Activated CD8-positive, alpha-beta T cell treated with anti-CD3 and anti-CD28 coated beads, Interleukin-2, amount 10 ng/mL, durations not matched to agents 7 days and 5 days (primary cell): ENCODE data around the gene CDH4. TPM values are rescaled to one million over a fixed set of nuclear protein-coding genes. Genes with fewer than 3 reads are reported as not detected.

ENCODE experiments used
- ATAC-seq: fragments of 150-1000 bp; cut with Tn5 transposase; one replicate; pipeline ENCODE4 v1.10.0; 2021; ENCODE audit warnings: moderate library complexity
- CTCF ChIA-PET: fragments of 350-600 bp; sonication (Branson Sonifier 250); formaldehyde crosslinking; loops from one replicate; lab custom pipeline; 2021; ENCODE audit warnings: antibody characterized with exemption; lab: Charles Lee
- POLR2A ChIA-PET: fragments of 350-600 bp; sonication (Branson Sonifier 250); formaldehyde crosslinking; loops from one replicate; lab custom pipeline; 2021; ENCODE audit warnings: antibody characterized with exemption; lab: Charles Lee
- DNase-seq: peaks from one replicate; pipeline ENCODE4 v3.0.0-alpha.2; 2020
- H3K27ac Mint-ChIP-seq: one replicate; pipeline ENCODE4 v1.8.0; 2021; ENCODE audit warnings: mild to moderate bottlenecking, mixed read lengths
- H3K27me3 Mint-ChIP-seq: one replicate; pipeline ENCODE4 v1.8.0; 2021; ENCODE audit warnings: low read depth, mixed read lengths
- H3K36me3 Mint-ChIP-seq: one replicate; pipeline ENCODE4 v1.8.0; 2021; ENCODE audit warnings: low read depth, mixed read lengths
- H3K4me1 Mint-ChIP-seq: one replicate; pipeline ENCODE4 v1.8.0; 2021; ENCODE audit warnings: low read depth, mixed read lengths
- H3K4me3 Mint-ChIP-seq: one replicate; pipeline ENCODE4 v1.8.0; 2021; ENCODE audit warnings: mild to moderate bottlenecking, mixed read lengths
- H3K9me3 Mint-ChIP-seq: one replicate; pipeline ENCODE4 v1.8.0; 2022; ENCODE audit warnings: mixed read lengths; ENCODE audit not compliant: insufficient read depth
- total RNA-seq, 2 experiments: library from RNA; stranded (reverse); gene quantifications; one replicate each; pipeline ENCODE4 v1.2.3, GENCODE V29; 2021

CDH4 gene
- total RNA-seq, 2 experiments from 2014 or later, result 0.05 to 0.13 TPM

DNA sequence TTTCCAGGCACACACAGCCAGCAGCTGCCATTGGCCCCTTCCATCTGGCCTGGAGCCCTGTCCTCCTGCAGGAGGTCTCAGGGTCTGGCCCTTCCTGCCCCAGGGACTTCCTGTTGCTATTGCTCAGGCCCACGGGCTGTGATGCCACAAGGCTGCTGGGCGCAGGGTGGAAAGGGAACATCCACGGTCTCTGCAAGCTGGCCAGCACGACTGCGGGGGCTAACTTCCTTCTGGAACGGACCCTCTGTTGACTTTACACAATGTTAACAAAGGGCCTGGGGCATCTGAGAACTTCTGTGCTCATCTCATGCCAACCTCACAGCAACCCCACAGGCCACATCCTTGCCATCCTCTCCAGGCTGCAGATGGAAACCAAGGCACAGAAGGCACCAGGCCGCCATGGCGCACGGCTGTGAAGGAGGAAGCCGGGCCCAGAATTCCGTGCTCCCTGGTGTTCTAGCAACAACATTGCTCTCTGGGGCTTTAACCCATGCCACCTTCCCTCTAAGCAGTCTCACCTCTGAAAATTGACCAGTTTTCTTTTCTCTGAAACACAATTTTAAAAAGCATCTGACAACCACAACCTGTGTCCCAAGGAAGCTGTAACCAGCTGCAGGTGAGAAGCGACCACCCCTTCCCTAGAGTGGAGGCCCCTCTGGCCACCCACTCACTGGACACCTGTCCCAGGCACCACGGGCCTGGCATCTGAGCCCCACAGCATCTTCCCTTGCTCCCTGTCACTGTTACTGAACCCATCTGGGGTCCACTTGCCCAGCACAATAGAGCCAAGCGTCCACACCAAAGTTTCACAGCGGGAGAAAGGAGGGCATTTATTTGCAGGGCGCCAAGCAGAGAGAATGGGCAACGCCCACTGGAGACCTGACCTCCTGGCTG lies 261.3 kb downstream of the CDH4 start:
- Mint-ChIP-seq H3K4me1 (no peaks in the 10 kb centered on the region), H3K4me3 (no peak overlapping the region), H3K9me3 (no peaks in the 10 kb centered on the region), H3K36me3 (no peaks in the 10 kb centered on the region), H3K27ac (no peak overlapping the region), H3K27me3 (no peaks in the 10 kb centered on the region)
- POLR2A ChIA-PET, result no interaction called here
- CTCF ChIA-PET, result no interaction called here
- DNase-seq, result no peak
- no peak for ATAC-seq

DNA sequence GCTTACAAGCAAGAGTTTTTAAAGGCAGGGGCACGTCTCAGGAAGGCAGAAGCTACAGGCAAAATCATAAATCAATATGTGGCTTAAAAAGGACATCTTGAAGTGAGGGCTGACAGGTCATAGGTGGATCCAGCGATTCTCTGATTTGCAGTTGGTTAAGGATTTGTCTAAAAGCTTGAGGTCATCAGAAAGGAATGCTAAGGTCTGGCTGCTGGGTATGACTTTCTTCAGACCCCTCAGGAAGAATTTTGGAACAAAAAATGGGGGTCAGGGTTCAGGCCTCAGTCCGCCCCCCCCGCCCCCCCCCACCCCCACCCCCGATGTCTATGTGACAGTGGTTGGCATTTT lies 261.9 kb downstream of the CDH4 start:
- Mint-ChIP-seq H3K36me3 (no peaks in the 10 kb centered on the region), H3K9me3 (no peaks in the 10 kb centered on the region), H3K4me1 (no peaks in the 10 kb centered on the region), H3K27me3 (no peaks in the 10 kb centered on the region), H3K27ac (no peak overlapping the region), H3K4me3 (no peak overlapping the region)
- ChIA-PET POLR2A (no interaction called here), CTCF (no interaction called here)
- no peak for ATAC-seq
- no peak for DNase-seq

- ChIA-PET CTCF (no interaction called here), POLR2A (no interaction called here)
- Mint-ChIP-seq H3K27ac (no peak overlapping the region), H3K27me3 (no peaks in the 10 kb centered on the region), H3K4me3 (no peak overlapping the region), H3K36me3 (no peaks in the 10 kb centered on the region), H3K9me3 (no peaks in the 10 kb centered on the region), H3K4me1 (no peaks in the 10 kb centered on the region)
- ATAC-seq, result no peak
- no peak for DNase-seq
Observed at GRCh38 chr20:61514396-61514795, 262.3 kb downstream of the CDH4 start.

DNA sequence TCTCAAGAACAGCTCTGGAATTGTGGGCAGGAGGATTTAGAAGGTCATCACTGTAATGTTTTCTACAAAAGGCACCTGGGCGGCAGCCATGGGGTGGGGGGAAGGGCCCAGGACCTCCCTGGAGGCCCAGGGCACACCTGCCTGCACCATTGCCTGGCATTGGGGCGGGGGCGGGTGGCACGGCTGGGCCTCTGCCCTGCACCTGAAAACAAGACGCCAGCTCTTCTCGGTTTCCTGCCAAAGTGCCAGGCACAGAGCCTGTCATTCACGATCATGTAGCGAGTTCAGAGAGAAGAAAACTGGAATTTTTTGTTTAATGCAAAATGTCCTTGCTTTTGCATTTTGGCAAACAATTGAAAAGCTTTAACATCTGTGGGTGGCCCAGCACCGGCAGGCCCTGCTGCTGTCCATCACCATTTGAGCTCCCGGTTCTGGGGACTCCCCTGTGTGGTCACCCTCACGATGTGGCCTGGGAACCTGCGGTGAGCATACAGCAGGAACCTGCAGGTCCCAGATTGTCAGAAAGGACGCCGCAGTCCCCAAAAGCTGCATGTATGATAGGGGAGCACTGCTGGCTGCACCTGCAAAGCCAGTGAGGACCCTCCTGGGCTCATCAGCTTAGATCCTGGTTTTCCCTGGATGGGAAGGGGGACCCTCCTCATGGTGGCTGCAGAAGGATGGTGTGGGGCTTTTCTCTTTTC lies 262.9 kb downstream of the CDH4 start:
- Mint-ChIP-seq H3K27ac (no peak overlapping the region), H3K4me3 (no peak overlapping the region), H3K4me1 (no peaks in the 10 kb centered on the region), H3K27me3 (no peaks in the 10 kb centered on the region), H3K9me3 (no peaks in the 10 kb centered on the region), H3K36me3 (no peaks in the 10 kb centered on the region)
- POLR2A ChIA-PET, result no interaction called here
- CTCF ChIA-PET, result no interaction called here
- ATAC-seq (no peak), DNase-seq (no peak)

DNA sequence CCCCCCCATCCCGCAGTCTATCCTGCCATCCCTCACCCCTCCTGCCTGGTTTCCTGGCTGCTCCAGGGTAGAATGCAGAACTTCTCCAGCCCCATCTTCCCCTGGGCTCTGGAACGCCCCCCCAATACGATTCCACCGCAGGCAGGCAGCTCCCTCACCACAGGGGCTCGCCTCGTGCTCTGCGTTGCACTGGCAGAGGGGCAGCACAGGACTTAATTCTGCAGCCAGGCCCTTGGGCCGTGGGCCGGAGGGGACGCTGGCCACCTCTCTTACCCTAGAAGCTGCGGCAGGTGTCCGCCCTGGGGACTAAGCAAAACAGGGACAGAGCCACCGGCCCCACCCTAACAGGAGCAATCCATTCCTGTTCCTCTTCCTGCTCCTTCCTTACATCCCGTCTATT lies 263.9 kb downstream of the CDH4 start:
- Mint-ChIP-seq H3K27me3 (no peaks in the 10 kb centered on the region), H3K4me1 (no peaks in the 10 kb centered on the region), H3K27ac (no peak overlapping the region), H3K9me3 (no peaks in the 10 kb centered on the region), H3K36me3 (no peaks in the 10 kb centered on the region), H3K4me3 (no peak overlapping the region)
- ATAC-seq (no peak), DNase-seq (no peak)
- ChIA-PET POLR2A (no interaction called here), CTCF (no interaction called here)

GRCh38 chr20:61516346-61517208 lies 264.5 kb downstream of the CDH4 start:
- DNase-seq, result no peak
- H3K27ac Mint-ChIP-seq, result no peak overlapping the region
- H3K4me1 Mint-ChIP-seq, result no peaks in the 10 kb centered on the region
- POLR2A ChIA-PET, result no interaction called here
- CTCF ChIA-PET, result no interaction called here
- ATAC-seq, result no peak
- H3K36me3 Mint-ChIP-seq, result no peaks in the 10 kb centered on the region
- H3K9me3 Mint-ChIP-seq, result no peaks in the 10 kb centered on the region
- H3K27me3 Mint-ChIP-seq, result no peaks in the 10 kb centered on the region
- H3K4me3 Mint-ChIP-seq, result no peak overlapping the region

DNA sequence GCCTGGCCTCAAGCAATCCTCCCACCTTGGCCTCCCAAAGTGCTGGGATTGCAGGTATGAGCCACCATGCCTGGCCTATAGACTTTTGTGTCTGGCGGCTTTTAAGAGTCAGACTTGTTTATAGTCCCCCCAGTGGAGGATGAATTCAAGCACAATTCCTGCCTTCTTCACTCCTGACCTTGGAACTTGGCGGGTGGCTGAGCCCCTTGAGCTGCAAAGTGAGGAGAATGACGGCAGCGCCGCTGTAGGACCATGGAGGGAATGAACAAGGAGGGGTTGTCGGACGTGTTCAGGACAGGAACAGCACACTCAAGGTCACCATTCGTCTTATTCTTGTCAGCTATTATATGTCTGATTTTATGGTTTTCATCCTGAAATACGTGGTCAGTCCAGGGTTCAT lies 265.4 kb downstream of the CDH4 start:
- DNase-seq (no peak), ATAC-seq (no peak)
- H3K27me3 Mint-ChIP-seq, result no peaks in the 10 kb centered on the region
- ChIA-PET POLR2A (no interaction called here), CTCF (no interaction called here)
- no peaks in the 10 kb centered on the region for H3K4me1 Mint-ChIP-seq
- no peak overlapping the region for H3K4me3 Mint-ChIP-seq
- H3K9me3 Mint-ChIP-seq, result no peaks in the 10 kb centered on the region
- no peak overlapping the region for H3K27ac Mint-ChIP-seq
- H3K36me3 Mint-ChIP-seq, result no peaks in the 10 kb centered on the region

GRCh38 chr20:61518424-61518951 lies 266.4 kb downstream of the CDH4 start:
- H3K27me3 Mint-ChIP-seq, result no peaks in the 10 kb centered on the region
- H3K36me3 Mint-ChIP-seq, result no peaks in the 10 kb centered on the region

DNA sequence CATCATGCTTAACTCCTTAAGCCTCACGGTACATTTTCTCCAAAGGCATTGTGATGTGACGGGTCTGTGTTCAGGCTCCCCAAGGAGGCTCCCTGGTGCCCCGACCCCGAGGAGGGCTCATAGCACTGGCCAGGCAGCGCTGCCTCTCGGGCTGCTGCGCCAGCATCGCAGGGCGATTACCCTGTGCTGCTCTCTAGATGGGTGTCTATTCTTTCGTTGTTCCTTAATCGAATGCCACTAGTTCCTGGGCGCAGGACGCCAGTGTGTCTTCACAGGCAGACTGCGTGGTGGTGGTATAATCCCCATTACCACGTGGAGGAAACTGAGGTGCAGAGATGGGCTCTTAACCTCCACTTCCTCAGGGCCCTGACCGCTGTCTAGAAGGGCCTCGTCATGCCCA lies 267.4 kb downstream of the CDH4 start:
- ATAC-seq (no peak), DNase-seq (no peak)
- ChIA-PET POLR2A (no interaction called here), CTCF (no interaction called here)
- Mint-ChIP-seq H3K27me3 (no peaks in the 10 kb centered on the region), H3K4me1 (no peaks in the 10 kb centered on the region), H3K36me3 (no peaks in the 10 kb centered on the region), H3K27ac (no peak overlapping the region), H3K9me3 (no peaks in the 10 kb centered on the region), H3K4me3 (no peak overlapping the region)

More at GRCh38 chr20:61518424-61518951, 266.4 kb downstream of the CDH4 start:
- POLR2A ChIA-PET, result no interaction called here
- ATAC-seq (no peak), DNase-seq (no peak)
- no peaks in the 10 kb centered on the region for H3K4me1 Mint-ChIP-seq
- H3K9me3 Mint-ChIP-seq, result no peaks in the 10 kb centered on the region
- no peak overlapping the region for H3K4me3 Mint-ChIP-seq
- H3K27ac Mint-ChIP-seq, result no peak overlapping the region
- CTCF ChIA-PET, result no interaction called here

DNA sequence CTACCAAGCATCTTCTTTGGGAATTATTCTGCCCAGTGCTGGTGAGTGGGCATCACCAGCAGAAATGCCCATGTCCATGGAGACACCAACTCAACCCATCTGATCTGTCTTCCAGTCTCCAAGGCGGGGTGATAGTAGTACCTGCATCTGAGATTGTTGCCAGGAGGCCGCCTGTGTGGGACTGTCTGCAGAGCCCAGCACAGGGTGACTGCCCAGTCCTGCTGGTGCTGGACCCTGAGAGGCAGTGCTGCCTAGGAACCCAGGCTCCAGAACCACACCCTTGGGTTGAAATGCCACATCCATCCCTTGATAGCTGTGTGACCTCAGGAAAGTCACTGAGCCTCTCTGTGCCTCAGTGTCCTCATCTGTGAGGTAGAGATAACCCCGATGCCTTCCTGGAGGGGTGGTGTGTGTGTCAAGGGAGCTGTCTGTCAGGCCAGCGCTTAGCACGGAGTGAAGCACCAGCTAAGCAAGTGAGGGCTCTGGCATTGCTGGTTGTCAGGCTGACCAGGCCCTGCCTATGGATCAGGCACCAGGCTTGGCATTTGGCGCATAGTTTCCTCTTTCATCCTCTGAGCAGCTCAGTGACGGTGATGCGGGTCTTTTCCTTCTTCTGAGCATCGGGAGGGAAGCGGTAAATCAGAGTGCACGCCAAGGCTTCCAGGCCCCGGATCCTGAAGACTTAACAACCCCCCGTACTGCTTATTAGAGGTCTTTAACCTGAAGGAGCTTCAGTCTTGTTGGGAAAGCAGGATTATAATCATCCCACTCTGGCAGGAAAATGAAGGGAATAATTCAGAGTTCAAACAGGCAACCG lies 268.2 kb downstream of the CDH4 start:
- H3K27ac Mint-ChIP-seq, result no peak overlapping the region
- ChIA-PET POLR2A (no interaction called here), CTCF (no interaction called here)
- DNase-seq, result no peak
- no peaks in the 10 kb centered on the region for H3K9me3 Mint-ChIP-seq
- no peaks in the 10 kb centered on the region for H3K27me3 Mint-ChIP-seq
- H3K36me3 Mint-ChIP-seq, result no peaks in the 10 kb centered on the region
- no peak overlapping the region for H3K4me3 Mint-ChIP-seq
- no peaks in the 10 kb centered on the region for H3K4me1 Mint-ChIP-seq
- no peak for ATAC-seq

- DNase-seq (no peak), ATAC-seq (no peak)
- no peaks in the 10 kb centered on the region for H3K27me3 Mint-ChIP-seq
- H3K4me1 Mint-ChIP-seq, result no peaks in the 10 kb centered on the region
- H3K9me3 Mint-ChIP-seq, result no peaks in the 10 kb centered on the region
- POLR2A ChIA-PET, result no interaction called here
- H3K4me3 Mint-ChIP-seq, result no peak overlapping the region
- H3K27ac Mint-ChIP-seq, result no peak overlapping the region
- CTCF ChIA-PET, result no interaction called here
- no peaks in the 10 kb centered on the region for H3K36me3 Mint-ChIP-seq
Observed at GRCh38 chr20:61520893-61521460, 268.9 kb downstream of the CDH4 start.
